ENCODE data around the gene KLHL7. TPM values are rescaled to one million over a fixed set of nuclear protein-coding genes. Genes with fewer than 3 reads are reported as not detected.
A peak's percentile ranks its signal among the peaks of the same experiment; 100 is the strongest.

Gene KLHL7
- total and polyA plus RNA-seq, 9 of the 15 experiments (the other 6 are each of a cell fraction or from before 2014, with no cell fraction given) = 4.2 to 63.1 (median 32.3) TPM

DNA sequence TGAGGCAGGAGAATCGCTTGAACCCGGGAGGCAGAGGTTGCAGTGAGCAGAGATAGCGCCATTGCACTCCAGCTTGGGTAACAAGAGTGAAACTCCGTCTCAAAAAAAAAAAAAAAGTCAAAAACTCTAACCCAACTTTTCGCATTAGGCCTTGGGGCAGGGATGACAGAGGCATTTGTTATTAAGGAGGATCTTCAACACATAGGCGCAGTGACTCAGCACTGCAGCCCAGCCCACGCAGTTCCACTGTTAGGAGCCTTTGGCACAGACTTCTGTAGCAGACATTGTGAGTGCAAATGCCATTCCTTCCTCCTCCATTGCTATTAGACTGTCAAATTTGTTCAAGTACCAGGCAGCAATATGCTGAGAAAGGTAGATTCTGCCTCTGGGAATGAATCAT lies 43.1 kb upstream of the KLHL7 start (continued):
- TF ChIP-seq, protein P1, sequence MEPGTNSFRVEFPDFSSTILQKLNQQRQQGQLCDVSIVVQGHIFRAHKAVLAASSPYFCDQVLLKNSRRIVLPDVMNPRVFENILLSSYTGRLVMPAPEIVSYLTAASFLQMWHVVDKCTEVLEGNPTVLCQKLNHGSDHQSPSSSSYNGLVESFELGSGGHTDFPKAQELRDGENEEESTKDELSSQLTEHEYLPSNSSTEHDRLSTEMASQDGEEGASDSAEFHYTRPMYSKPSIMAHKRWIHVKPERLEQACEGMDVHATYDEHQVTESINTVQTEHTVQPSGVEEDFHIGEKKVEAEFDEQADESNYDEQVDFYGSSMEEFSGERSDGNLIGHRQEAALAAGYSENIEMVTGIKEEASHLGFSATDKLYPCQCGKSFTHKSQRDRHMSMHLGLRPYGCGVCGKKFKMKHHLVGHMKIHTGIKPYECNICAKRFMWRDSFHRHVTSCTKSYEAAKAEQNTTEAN (CRISPR knock-in tag; IDR thresholded peaks at IDR 0.05) = no peak
- TF ChIP-seq, protein P2, sequence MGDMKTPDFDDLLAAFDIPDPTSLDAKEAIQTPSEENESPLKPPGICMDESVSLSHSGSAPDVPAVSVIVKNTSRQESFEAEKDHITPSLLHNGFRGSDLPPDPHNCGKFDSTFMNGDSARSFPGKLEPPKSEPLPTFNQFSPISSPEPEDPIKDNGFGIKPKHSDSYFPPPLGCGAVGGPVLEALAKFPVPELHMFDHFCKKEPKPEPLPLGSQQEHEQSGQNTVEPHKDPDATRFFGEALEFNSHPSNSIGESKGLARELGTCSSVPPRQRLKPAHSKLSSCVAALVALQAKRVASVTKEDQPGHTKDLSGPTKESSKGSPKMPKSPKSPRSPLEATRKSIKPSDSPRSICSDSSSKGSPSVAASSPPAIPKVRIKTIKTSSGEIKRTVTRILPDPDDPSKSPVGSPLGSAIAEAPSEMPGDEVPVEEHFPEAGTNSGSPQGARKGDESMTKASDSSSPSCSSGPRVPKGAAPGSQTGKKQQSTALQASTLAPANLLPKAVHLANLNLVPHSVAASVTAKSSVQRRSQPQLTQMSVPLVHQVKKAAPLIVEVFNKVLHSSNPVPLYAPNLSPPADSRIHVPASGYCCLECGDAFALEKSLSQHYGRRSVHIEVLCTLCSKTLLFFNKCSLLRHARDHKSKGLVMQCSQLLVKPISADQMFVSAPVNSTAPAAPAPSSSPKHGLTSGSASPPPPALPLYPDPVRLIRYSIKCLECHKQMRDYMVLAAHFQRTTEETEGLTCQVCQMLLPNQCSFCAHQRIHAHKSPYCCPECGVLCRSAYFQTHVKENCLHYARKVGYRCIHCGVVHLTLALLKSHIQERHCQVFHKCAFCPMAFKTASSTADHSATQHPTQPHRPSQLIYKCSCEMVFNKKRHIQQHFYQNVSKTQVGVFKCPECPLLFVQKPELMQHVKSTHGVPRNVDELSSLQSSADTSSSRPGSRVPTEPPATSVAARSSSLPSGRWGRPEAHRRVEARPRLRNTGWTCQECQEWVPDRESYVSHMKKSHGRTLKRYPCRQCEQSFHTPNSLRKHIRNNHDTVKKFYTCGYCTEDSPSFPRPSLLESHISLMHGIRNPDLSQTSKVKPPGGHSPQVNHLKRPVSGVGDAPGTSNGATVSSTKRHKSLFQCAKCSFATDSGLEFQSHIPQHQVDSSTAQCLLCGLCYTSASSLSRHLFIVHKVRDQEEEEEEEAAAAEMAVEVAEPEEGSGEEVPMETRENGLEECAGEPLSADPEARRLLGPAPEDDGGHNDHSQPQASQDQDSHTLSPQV (IDR thresholded peaks at IDR 0.05) = 0 out of 2 replicates have a peak, but pooled peaks have one; percentile 44
- TF ChIP-seq BACH1 (tag; IDR thresholded peaks at IDR 0.05) (peak; percentile 87), NRF1 (conservative IDR thresholded peaks at IDR 0.05 in 1 of 2, IDR thresholded peaks at IDR 0.05 in 1 of 2) (peak; percentile 78), WHSC1 (IDR thresholded peaks at IDR 0.05; ENCODE audit: low read length) (no peak), MAFK (IDR thresholded peaks at IDR 0.05; ENCODE audit: low read length) (peak; percentile 86)
- TF ChIP-seq, protein P3, sequence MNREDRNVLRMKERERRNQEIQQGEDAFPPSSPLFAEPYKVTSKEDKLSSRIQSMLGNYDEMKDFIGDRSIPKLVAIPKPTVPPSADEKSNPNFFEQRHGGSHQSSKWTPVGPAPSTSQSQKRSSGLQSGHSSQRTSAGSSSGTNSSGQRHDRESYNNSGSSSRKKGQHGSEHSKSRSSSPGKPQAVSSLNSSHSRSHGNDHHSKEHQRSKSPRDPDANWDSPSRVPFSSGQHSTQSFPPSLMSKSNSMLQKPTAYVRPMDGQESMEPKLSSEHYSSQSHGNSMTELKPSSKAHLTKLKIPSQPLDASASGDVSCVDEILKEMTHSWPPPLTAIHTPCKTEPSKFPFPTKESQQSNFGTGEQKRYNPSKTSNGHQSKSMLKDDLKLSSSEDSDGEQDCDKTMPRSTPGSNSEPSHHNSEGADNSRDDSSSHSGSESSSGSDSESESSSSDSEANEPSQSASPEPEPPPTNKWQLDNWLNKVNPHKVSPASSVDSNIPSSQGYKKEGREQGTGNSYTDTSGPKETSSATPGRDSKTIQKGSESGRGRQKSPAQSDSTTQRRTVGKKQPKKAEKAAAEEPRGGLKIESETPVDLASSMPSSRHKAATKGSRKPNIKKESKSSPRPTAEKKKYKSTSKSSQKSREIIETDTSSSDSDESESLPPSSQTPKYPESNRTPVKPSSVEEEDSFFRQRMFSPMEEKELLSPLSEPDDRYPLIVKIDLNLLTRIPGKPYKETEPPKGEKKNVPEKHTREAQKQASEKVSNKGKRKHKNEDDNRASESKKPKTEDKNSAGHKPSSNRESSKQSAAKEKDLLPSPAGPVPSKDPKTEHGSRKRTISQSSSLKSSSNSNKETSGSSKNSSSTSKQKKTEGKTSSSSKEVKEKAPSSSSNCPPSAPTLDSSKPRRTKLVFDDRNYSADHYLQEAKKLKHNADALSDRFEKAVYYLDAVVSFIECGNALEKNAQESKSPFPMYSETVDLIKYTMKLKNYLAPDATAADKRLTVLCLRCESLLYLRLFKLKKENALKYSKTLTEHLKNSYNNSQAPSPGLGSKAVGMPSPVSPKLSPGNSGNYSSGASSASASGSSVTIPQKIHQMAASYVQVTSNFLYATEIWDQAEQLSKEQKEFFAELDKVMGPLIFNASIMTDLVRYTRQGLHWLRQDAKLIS (CRISPR knock-in tag; IDR thresholded peaks at IDR 0.05) = no peak
- TF ChIP-seq, protein P4, sequence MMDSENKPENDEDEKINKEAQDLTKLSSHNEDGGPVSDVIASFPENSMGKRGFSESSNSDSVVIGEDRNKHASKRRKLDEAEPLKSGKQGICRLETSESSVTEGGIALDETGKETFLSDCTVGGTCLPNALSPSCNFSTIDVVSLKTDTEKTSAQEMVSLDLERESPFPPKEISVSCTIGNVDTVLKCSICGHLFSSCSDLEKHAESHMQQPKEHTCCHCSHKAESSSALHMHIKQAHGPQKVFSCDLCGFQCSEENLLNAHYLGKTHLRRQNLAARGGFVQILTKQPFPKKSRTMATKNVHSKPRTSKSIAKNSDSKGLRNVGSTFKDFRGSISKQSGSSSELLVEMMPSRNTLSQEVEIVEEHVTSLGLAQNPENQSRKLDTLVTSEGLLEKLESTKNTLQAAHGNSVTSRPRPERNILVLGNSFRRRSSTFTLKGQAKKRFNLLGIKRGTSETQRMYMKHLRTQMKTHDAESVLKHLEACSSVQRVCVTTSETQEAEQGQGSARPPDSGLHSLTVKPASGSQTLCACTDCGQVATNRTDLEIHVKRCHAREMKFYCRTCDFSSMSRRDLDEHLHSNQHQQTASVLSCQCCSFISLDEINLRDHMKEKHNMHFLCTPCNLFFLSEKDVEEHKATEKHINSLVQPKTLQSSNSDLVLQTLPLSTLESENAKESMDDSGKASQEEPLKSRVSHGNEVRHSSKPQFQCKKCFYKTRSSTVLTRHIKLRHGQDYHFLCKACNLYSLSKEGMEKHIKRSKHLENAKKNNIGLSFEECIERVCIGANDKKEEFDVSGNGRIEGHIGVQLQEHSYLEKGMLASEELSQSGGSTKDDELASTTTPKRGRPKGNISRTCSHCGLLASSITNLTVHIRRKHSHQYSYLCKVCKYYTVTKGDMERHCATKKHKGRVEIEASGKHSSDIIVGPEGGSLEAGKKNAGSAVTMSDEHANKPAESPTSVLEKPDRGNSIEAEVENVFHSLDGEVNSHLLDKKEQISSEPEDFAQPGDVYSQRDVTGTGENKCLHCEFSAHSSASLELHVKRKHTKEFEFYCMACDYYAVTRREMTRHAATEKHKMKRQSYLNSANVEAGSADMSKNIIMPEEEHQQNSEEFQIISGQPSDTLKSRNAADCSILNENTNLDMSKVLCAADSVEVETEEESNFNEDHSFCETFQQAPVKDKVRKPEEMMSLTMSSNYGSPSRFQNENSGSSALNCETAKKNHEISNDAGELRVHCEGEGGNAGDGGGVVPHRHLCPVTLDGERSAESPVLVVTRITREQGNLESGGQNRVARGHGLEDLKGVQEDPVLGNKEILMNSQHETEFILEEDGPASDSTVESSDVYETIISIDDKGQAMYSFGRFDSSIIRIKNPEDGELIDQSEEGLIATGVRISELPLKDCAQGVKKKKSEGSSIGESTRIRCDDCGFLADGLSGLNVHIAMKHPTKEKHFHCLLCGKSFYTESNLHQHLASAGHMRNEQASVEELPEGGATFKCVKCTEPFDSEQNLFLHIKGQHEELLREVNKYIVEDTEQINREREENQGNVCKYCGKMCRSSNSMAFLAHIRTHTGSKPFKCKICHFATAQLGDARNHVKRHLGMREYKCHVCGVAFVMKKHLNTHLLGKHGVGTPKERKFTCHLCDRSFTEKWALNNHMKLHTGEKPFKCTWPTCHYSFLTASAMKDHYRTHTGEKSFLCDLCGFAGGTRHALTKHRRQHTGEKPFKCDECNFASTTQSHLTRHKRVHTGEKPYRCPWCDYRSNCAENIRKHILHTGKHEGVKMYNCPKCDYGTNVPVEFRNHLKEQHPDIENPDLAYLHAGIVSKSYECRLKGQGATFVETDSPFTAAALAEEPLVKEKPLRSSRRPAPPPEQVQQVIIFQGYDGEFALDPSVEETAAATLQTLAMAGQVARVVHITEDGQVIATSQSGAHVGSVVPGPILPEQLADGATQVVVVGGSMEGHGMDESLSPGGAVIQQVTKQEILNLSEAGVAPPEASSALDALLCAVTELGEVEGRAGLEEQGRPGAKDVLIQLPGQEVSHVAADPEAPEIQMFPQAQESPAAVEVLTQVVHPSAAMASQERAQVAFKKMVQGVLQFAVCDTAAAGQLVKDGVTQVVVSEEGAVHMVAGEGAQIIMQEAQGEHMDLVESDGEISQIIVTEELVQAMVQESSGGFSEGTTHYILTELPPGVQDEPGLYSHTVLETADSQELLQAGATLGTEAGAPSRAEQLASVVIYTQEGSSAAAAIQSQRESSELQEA (IDR thresholded peaks at IDR 0.05; ENCODE audit: low read depth) = no peak
- TF ChIP-seq, protein P5, sequence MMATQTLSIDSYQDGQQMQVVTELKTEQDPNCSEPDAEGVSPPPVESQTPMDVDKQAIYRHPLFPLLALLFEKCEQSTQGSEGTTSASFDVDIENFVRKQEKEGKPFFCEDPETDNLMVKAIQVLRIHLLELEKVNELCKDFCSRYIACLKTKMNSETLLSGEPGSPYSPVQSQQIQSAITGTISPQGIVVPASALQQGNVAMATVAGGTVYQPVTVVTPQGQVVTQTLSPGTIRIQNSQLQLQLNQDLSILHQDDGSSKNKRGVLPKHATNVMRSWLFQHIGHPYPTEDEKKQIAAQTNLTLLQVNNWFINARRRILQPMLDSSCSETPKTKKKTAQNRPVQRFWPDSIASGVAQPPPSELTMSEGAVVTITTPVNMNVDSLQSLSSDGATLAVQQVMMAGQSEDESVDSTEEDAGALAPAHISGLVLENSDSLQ (IDR thresholded peaks at IDR 0.05) = 0 out of 2 replicates have a peak, but pooled peaks have one; percentile 18

All from K562 (cell line).